Stomach (tissue), 4 donors: Measurements from ENCODE around the gene SHE.

ENCODE experiments used
- CTCF ChIP-seq, 7 experiments: fragments of 450-650 bp in 4 of 7; fragments of 200-600 bp in 3 of 7; sonication (generic) in 3 of 7; IDR thresholded peaks; one replicate each; pipeline ENCODE4 v1.5.1; 2016 to 2019; ENCODE audit warnings: antibody characterized with exemption in 7 of 7, control low read depth in 2 of 7, mild to moderate bottlenecking in 1 of 7
- EP300 ChIP-seq: sonication (generic); formaldehyde crosslinking; IDR thresholded peaks from one replicate; pipeline ENCODE4 v1.6.1; 2017; ENCODE audit warnings: antibody characterized with exemption
- POLR2AphosphoS5 ChIP-seq, 3 donors: sonication (generic); formaldehyde crosslinking; IDR thresholded peaks; one replicate each; pipeline ENCODE4 v1.6.1; 2016; ENCODE audit warnings: antibody characterized with exemption in 3 of 3

GRCh38 chr1:154465621-154466195 is 36.5 kb downstream of the SHE start:
- no peak for TF ChIP-seq CTCF (IDR thresholded peaks at IDR 0.05)
- TF ChIP-seq POLR2AphosphoS5 (IDR thresholded peaks at IDR 0.05), result no peak
- TF ChIP-seq EP300, result no peak
